MM.1S (cell line): ENCODE results near the gene TASL.

Source experiments
- DNase-seq: peaks from one replicate; pipeline ENCODE4 v3.0.0-alpha.2; 2015
- H2AFZ ChIP-seq: fragments of 300-600 bp; sonication (generic); 2 replicates; pipeline ENCODE4 v1.6.0; 2016; ENCODE audit warnings: antibody characterized with exemption, low read length
- H3F3A ChIP-seq: fragments of 300-600 bp; sonication (generic); 2 replicates; pipeline ENCODE4 v1.6.1; 2016; ENCODE audit warnings: mild to moderate bottlenecking, antibody characterized with exemption, low read length, moderate library complexity, mixed read lengths; ENCODE audit not compliant: insufficient read depth
- H3K27ac ChIP-seq: fragments of 300-600 bp; sonication (generic); 2 replicates; pipeline ENCODE4 v1.5.1; 2016; ENCODE audit warnings: mild to moderate bottlenecking, low read length
- H3K27me3 ChIP-seq: fragments of 300-600 bp; sonication (generic); replicated peaks from 2 replicates; pipeline ENCODE4 v1.6.0; 2016; ENCODE audit warnings: low read length; ENCODE audit not compliant: insufficient read depth
- H3K36me3 ChIP-seq: fragments of 300-600 bp; sonication (generic); replicated peaks from 2 replicates; pipeline ENCODE4 v1.6.1; 2016; ENCODE audit warnings: mild to moderate bottlenecking, low read length, mixed read lengths; ENCODE audit not compliant: insufficient read depth
- H3K4me1 ChIP-seq: fragments of 300-600 bp; sonication (generic); 2 replicates; pipeline ENCODE4 v1.6.1; 2016; ENCODE audit warnings: low read length, mixed read lengths
- H3K4me2 ChIP-seq: fragments of 300-600 bp; sonication (generic); 2 replicates; pipeline ENCODE4 v1.6.0; 2016; ENCODE audit warnings: low read depth, low read length
- H3K4me3 ChIP-seq: fragments of 300-600 bp; sonication (generic); 2 replicates; pipeline ENCODE4 v1.5.1; 2016; ENCODE audit warnings: low read length, mixed read lengths
- H3K79me2 ChIP-seq: fragments of 300-600 bp; sonication (generic); 2 replicates; pipeline ENCODE4 v1.6.1; 2016; ENCODE audit warnings: mixed run types, low read length, mixed read lengths
- H3K9ac ChIP-seq: fragments of 300-600 bp; sonication (generic); 2 replicates; pipeline ENCODE4 v1.6.1; 2016; ENCODE audit warnings: low read length, mixed read lengths
- H3K9me2 ChIP-seq: fragments of 300-600 bp; sonication (generic); replicated peaks from 2 replicates; pipeline ENCODE4 v1.6.1; 2016; ENCODE audit warnings: mild to moderate bottlenecking, low read length, mixed read lengths; ENCODE audit not compliant: insufficient read depth
- H3K9me3 ChIP-seq: fragments of 300-600 bp; sonication (generic); replicated peaks from 2 replicates; pipeline ENCODE4 v1.6.1; 2016; ENCODE audit warnings: mild to moderate bottlenecking, low read length, mixed read lengths; ENCODE audit not compliant: insufficient read depth
- H4K20me1 ChIP-seq: fragments of 300-600 bp; sonication (generic); 2 replicates; pipeline ENCODE4 v1.6.1; 2016; ENCODE audit warnings: mild to moderate bottlenecking, low read length, moderate library complexity, mixed read lengths; ENCODE audit not compliant: insufficient read depth
- EZH2 ChIP-seq: fragments of 300-600 bp; sonication (generic); optimal IDR thresholded peaks from 2 replicates; pipeline ENCODE3; 2017; ENCODE audit warnings: low read depth, mild to moderate bottlenecking, antibody characterized with exemption, low read length, mixed read lengths
- EZH2phosphoT487 ChIP-seq: fragments of 300-600 bp; sonication (generic); IDR thresholded peaks from 2 replicates; pipeline ENCODE4 v1.6.1; 2018; ENCODE audit warnings: antibody characterized with exemption, low read length
- TF ChIP-seq, protein P1 (sequence below): fragments of 300-600 bp; sonication (generic); IDR thresholded peaks from 2 replicates; pipeline ENCODE4 v1.5.1; 2016; ENCODE audit warnings: antibody characterized with exemption, low read length, mixed read lengths

TASL gene

DNA sequence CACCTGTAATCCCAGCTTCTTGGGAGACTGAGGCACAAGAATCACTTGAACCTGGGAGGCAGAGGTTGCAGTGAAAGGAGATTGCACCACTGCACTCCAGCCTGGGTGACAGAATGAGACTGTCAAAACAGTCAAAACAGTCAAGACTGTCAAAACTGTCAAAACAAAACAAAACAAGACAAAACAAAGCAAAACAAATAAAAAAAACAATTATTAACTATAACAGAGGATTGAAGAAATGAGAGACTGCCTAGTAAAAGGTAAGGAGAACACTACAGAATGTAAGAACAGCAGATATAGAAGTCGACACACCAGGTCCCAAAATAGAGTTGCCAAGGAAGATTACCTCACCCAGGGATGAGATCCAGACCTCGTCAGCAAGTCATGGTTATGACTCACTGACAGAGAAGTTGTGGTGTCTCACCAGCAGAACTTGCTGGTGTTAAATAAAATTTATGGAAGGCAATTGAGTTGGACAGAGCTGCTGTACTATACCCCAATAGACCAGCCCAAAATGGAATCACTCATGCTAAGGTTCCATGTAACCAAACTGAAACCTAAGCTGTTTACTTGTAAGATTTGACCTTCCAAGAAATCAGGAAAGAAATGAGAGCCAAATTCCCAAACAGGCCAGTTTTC is 43.5 kb upstream of the TASL start:
- H3K27ac ChIP-seq = no peak overlapping the region
- no peaks in the 10 kb centered on the region for H4K20me1 ChIP-seq
- no peak overlapping the region for H3K9ac ChIP-seq
- no peaks in the 10 kb centered on the region for H3K9me2 ChIP-seq
- no peaks in the 10 kb centered on the region for H3K27me3 ChIP-seq
- H3K4me2 ChIP-seq = no peak overlapping the region
- H3K4me1 ChIP-seq = no peaks in the 10 kb centered on the region
- TF ChIP-seq EZH2 (no peak), EZH2phosphoT487 (no peak)
- TF ChIP-seq, protein P1, sequence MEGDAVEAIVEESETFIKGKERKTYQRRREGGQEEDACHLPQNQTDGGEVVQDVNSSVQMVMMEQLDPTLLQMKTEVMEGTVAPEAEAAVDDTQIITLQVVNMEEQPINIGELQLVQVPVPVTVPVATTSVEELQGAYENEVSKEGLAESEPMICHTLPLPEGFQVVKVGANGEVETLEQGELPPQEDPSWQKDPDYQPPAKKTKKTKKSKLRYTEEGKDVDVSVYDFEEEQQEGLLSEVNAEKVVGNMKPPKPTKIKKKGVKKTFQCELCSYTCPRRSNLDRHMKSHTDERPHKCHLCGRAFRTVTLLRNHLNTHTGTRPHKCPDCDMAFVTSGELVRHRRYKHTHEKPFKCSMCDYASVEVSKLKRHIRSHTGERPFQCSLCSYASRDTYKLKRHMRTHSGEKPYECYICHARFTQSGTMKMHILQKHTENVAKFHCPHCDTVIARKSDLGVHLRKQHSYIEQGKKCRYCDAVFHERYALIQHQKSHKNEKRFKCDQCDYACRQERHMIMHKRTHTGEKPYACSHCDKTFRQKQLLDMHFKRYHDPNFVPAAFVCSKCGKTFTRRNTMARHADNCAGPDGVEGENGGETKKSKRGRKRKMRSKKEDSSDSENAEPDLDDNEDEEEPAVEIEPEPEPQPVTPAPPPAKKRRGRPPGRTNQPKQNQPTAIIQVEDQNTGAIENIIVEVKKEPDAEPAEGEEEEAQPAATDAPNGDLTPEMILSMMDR = no peak
- H3K4me3 ChIP-seq = no peak overlapping the region
- no peak overlapping the region for H2AFZ ChIP-seq
- H3K36me3 ChIP-seq = no peaks in the 10 kb centered on the region
- H3K9me3 ChIP-seq = no peaks in the 10 kb centered on the region
- DNase-seq = no peak
- H3K79me2 ChIP-seq = no peaks in the 10 kb centered on the region
- no peaks in the 10 kb centered on the region for H3F3A ChIP-seq

DNA sequence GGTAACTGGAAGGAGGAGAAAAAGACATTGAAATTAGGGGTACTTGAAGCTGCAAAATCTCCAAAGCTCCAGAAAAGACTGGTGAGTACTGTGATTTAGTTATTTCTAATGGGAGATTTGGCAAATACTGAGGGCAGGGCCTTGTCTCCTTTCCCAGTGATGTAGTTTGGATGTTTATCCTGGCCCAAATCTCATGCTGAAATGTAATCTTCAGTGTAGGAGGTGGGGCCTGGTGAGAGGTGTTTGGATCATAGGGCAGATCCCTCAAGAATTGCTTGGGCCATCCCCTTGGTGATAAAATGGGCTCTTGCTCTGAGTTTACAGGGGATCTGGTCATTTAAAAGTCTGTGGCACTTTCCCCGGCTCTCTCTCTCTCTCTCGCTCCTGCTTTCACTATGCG is 42.6 kb upstream of the TASL start:
- Histone ChIP-seq H3K27ac (no peak overlapping the region), H3K4me3 (no peak overlapping the region), H3K27me3 (no peaks in the 10 kb centered on the region), H3K36me3 (no peaks in the 10 kb centered on the region), H4K20me1 (no peaks in the 10 kb centered on the region), H3K4me1 (no peaks in the 10 kb centered on the region), H3K9me3 (no peaks in the 10 kb centered on the region), H3K4me2 (no peak overlapping the region), H3K79me2 (no peaks in the 10 kb centered on the region), H3F3A (no peaks in the 10 kb centered on the region), H2AFZ (no peak overlapping the region), H3K9ac (no peak overlapping the region), H3K9me2 (no peaks in the 10 kb centered on the region)
- no peak for DNase-seq
- TF ChIP-seq EZH2 (no peak), EZH2phosphoT487 (no peak)
- TF ChIP-seq, protein P1 = no peak

DNA sequence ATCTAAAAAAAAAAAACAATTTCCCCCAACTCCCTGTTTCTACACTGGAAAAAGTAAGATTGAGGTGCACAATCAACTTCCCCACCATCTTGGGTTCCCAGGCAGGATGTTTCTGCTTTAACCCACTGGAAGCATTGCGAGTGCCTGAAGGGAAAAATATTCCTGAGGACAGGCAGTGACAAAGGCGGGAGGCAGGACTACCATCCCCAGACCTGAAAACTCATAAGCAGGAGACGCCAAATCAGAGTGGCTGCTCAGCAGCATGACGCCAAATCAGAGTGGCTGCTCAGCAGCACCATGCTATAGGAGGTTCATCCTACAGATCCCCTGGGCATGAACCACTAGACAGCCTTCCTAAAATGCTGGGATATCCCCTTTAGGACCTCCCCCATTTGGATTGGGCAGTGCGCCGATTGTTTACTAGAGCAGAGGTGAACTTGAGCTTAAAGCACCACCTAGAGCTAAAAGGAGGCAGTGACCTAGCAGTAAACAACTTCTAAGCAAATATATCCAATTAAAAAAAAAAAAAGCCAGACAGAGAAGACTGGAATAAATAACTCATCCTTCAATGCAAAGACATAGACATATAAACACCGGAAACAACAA is 40.7 kb upstream of the TASL start:
- TF ChIP-seq EZH2 (no peak), EZH2phosphoT487 (no peak)
- TF ChIP-seq, protein P1 = no peak; the same call in 1 of the 2 replicates
- no peaks in the 10 kb centered on the region for H4K20me1 ChIP-seq
- no peak overlapping the region for H2AFZ ChIP-seq
- H3K36me3 ChIP-seq = no peaks in the 10 kb centered on the region
- H3K27me3 ChIP-seq = no peaks in the 10 kb centered on the region
- H3K27ac ChIP-seq = no peak overlapping the region
- H3K4me3 ChIP-seq = no peak overlapping the region
- H3F3A ChIP-seq = no peaks in the 10 kb centered on the region
- H3K79me2 ChIP-seq = no peaks in the 10 kb centered on the region
- H3K9ac ChIP-seq = no peak overlapping the region
- H3K4me2 ChIP-seq = no peak overlapping the region
- H3K9me2 ChIP-seq = no peaks in the 10 kb centered on the region
- H3K4me1 ChIP-seq = no peaks in the 10 kb centered on the region
- DNase-seq = no peak
- no peaks in the 10 kb centered on the region for H3K9me3 ChIP-seq
